GM21723 (cell line): ENCODE measurements around the gene TAP2.

Experiments used
- ATAC-seq: cut with Tn5 transposase; IDR thresholded peaks from one replicate; pipeline ENCODE4 v1.9.1; 2021; ENCODE audit warnings: mild to moderate bottlenecking, moderate library complexity; ENCODE audit not compliant: unreplicated experiment

The TAP2 gene

GRCh38 chr6:32794510-32794909 lies 44.0 kb downstream of the TAP2 start:
- no peak for ATAC-seq

DNA sequence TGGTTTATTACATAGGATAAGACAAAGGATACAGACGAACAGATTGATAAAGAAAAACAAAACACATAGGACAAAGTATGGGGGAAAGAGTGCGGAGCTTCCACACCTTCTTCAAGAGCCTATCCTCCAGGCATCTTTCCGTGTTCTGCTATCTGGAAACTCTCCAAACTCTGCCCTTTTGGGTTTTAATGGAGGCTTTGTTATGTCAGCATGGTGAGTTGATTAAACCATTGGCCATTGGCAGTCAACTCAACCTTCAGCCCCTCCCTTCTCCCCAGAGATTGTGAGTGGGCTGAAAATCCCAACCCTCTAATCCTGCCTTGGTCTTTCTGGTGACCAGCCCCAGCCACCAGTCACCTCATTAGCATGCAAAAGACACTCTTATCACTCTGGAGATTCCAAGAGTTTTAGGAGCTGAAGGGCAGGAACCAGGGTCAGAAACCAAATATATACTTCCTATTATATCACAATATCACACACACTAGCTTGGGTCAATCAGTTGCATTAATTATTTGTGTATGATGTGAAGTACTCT lies 45.6 kb downstream of the TAP2 start:
- no peak for ATAC-seq

GRCh38 chr6:32790306-32790705 lies 48.2 kb downstream of the TAP2 start:
- ATAC-seq: no peak
